Endothelial cell (in vitro differentiated cells): ENCODE results near the gene MTHFD2. TPM values are rescaled to one million over a fixed set of nuclear protein-coding genes. Genes with fewer than 3 reads are reported as not detected.

Experiments
- DNase-seq: peaks from one replicate; pipeline ENCODE4 v3.0.0; 2021; ENCODE audit warnings: low spot score
- H3K27ac Mint-ChIP-seq: one replicate; pipeline ENCODE4 v1.8.0; 2021; ENCODE audit warnings: mixed read lengths, inconsistent platforms; ENCODE audit not compliant: unreplicated experiment
- H3K27me3 Mint-ChIP-seq: one replicate; pipeline ENCODE4 v1.8.0; 2021; ENCODE audit warnings: mild to moderate bottlenecking, moderate library complexity, mixed read lengths, inconsistent platforms; ENCODE audit not compliant: unreplicated experiment
- H3K36me3 Mint-ChIP-seq: one replicate; pipeline ENCODE4 v1.8.0; 2021; ENCODE audit warnings: mild to moderate bottlenecking, low read depth, mixed read lengths, inconsistent platforms; ENCODE audit not compliant: unreplicated experiment
- H3K4me1 Mint-ChIP-seq: one replicate; pipeline ENCODE4 v1.8.0; 2021; ENCODE audit warnings: mild to moderate bottlenecking, mixed read lengths, inconsistent platforms; ENCODE audit not compliant: unreplicated experiment
- H3K4me3 Mint-ChIP-seq: one replicate; pipeline ENCODE4 v1.8.0; 2021; ENCODE audit warnings: mild to moderate bottlenecking, mixed read lengths, inconsistent platforms; ENCODE audit not compliant: unreplicated experiment
- H3K9me3 Mint-ChIP-seq: one replicate; pipeline ENCODE4 v1.8.0; 2021; ENCODE audit warnings: mixed read lengths, inconsistent platforms; ENCODE audit not compliant: unreplicated experiment
- CTCF ChIP-seq: fragments of 200-600 bp; sonication (generic); IDR thresholded peaks from one replicate; pipeline ENCODE4 v1.5.0; 2021; ENCODE audit warnings: antibody characterized with exemption; ENCODE audit not compliant: unreplicated experiment
- total RNA-seq: library from RNA; stranded (reverse); fragmentation: NEBNext Ultra II Directional; extraction: Animal tissue kit (Norgen Biotek cat#: 25700); gene quantifications from one replicate; pipeline ENCODE4 v1.2.1, GENCODE V29; 2021; ENCODE audit not compliant: unreplicated experiment

The MTHFD2 gene
- total RNA-seq, 1 donor from 2014 or later, result 20.0 TPM

DNA sequence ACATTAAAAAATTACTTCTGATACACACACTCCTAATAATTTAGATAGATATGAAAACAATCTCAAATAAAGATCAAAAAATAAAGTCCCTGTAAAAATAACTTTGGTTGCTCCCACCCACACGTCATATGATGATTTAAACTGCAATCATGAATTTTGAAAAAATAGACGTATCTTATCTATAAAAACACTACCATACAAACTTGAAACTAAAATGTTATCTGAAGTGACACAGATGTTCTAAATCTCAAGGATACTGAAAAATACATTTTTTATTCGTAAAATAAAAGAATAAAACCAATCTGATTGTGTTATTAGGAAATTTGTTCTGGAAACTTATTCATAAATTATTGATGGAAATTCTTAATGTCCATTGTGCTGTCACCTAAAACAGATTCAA is 42.6 kb upstream of the MTHFD2 start:
- Mint-ChIP-seq H3K9me3 (no peaks in the 10 kb centered on the region), H3K27me3 (no peaks in the 10 kb centered on the region), H3K36me3 (peaks cover 13% of the 10 kb centered on the region), H3K27ac (no peak overlapping the region), H3K4me1 (peaks cover 3% of the 10 kb centered on the region), H3K4me3 (no peak overlapping the region)
- no peak for TF ChIP-seq CTCF
- DNase-seq, result no peak

GRCh38 chr2:74162951-74163350 is 35.5 kb upstream of the MTHFD2 start:
- no peak overlapping the region for H3K27ac Mint-ChIP-seq
- H3K4me1 Mint-ChIP-seq, result no peaks in the 10 kb centered on the region
- no peak for TF ChIP-seq CTCF
- no peaks in the 10 kb centered on the region for H3K27me3 Mint-ChIP-seq
- DNase-seq, result no peak
- peaks cover 30% of the 10 kb centered on the region for H3K36me3 Mint-ChIP-seq
- H3K4me3 Mint-ChIP-seq, result no peak overlapping the region
- no peaks in the 10 kb centered on the region for H3K9me3 Mint-ChIP-seq

DNA sequence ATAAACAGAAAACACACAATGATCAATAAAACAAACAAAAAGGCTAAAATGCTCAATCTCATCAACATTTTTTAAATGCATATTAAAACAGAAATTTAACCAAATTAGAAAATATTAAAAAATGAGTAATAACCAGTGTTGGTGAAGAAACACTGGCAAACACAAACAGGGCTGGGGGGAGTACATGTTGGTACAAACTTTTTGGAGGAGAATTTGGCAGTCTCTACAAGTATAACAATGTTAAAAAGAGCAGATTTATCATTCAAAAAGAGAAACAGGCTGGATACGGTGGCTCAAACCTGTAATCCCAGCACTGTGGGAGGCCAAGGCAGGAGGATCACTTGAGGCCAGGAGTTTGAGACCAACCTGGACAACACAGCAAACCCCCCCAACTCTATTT is 33.7 kb upstream of the MTHFD2 start:
- Mint-ChIP-seq H3K27me3 (no peaks in the 10 kb centered on the region), H3K9me3 (no peaks in the 10 kb centered on the region), H3K4me1 (no peaks in the 10 kb centered on the region), H3K4me3 (no peak overlapping the region), H3K36me3 (peaks cover 30% of the 10 kb centered on the region), H3K27ac (no peak overlapping the region)
- no peak for TF ChIP-seq CTCF
- no peak for DNase-seq

DNA sequence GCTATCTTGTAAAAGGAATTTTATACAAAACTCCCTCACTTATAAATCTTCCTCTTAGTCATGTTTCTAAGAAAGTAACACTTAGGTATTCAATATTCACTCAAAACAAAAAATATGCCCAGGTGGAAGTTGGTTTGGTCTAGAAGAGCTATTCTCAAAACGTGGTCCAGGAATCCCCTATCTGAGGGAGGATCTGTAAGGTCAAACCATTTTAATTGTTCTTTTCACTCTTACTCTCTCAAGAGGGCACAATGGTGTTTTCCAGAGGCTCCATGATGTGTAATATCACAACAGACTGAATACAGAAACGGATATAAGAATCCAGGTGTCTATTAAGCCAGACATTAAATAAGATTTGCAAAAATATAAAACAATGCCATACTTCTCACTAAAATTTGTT is 29.7 kb upstream of the MTHFD2 start:
- Mint-ChIP-seq H3K4me3 (no peak overlapping the region), H3K27me3 (no peaks in the 10 kb centered on the region), H3K4me1 (no peaks in the 10 kb centered on the region), H3K36me3 (peaks cover 38% of the 10 kb centered on the region), H3K9me3 (no peaks in the 10 kb centered on the region), H3K27ac (no peak overlapping the region)
- TF ChIP-seq CTCF, result no peak
- DNase-seq, result no peak

GRCh38 chr2:74174909-74175308 is 23.5 kb upstream of the MTHFD2 start:
- Mint-ChIP-seq H3K4me3 (no peak overlapping the region), H3K4me1 (peaks cover 15% of the 10 kb centered on the region), H3K27ac (no peak overlapping the region), H3K36me3 (peaks cover 17% of the 10 kb centered on the region), H3K9me3 (no peaks in the 10 kb centered on the region), H3K27me3 (peaks cover 3% of the 10 kb centered on the region)
- no peak for TF ChIP-seq CTCF
- DNase-seq, result no peak
